IPS-15b (cell line): ENCODE results near the gene CHID1.

Experiments used
- H3K27me3 ChIP-seq: one replicate; pipeline ENCODE4 v1.6.1; 2013; ENCODE audit warnings: low read length; ENCODE audit not compliant: control insufficient read depth, insufficient read depth
- H3K36me3 ChIP-seq: one replicate; pipeline ENCODE4 v1.6.1; 2013; ENCODE audit warnings: low read length; ENCODE audit not compliant: control insufficient read depth, insufficient read depth
- H3K4me1 ChIP-seq: one replicate; pipeline ENCODE4 v1.6.1; 2013; ENCODE audit warnings: mild to moderate bottlenecking, low read length; ENCODE audit not compliant: control insufficient read depth, insufficient read depth
- H3K4me3 ChIP-seq: one replicate; pipeline ENCODE4 v1.5.1; 2013; ENCODE audit warnings: low read depth, low read length
- H3K9ac ChIP-seq: one replicate; pipeline ENCODE4 v1.6.1; 2013; ENCODE audit warnings: low read depth, mild to moderate bottlenecking, low read length
- H3K9me3 ChIP-seq: one replicate; pipeline ENCODE4 v1.6.1; 2013; ENCODE audit warnings: mild to moderate bottlenecking, low read length; ENCODE audit not compliant: control insufficient read depth, insufficient read depth

Gene CHID1

DNA sequence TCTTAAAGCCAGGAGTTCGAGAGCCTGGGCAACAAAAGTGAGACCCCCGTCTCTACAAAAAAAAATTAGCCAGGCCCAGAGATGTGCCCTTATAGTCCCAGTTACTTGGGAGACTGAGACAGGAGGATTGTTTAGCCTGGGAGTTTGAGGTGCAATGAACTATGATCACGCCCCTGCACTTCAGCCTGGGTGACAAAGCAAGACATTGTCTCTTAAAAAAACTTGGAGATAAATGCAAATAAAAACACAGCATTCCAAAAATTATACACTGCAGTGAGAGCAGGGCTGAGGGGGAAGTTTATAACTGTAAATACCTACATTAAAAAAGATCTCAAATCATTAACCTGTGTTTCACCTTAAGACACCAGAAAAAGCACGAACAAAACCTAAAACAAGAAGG lies 37.1 kb upstream of the CHID1 start:
- Histone ChIP-seq H3K36me3 (no peaks in the 10 kb centered on the region), H3K9me3 (no peaks in the 10 kb centered on the region), H3K9ac (no peak overlapping the region), H3K4me3 (no peak overlapping the region), H3K27me3 (no peaks in the 10 kb centered on the region), H3K4me1 (peaks cover 30% of the 10 kb centered on the region)

DNA sequence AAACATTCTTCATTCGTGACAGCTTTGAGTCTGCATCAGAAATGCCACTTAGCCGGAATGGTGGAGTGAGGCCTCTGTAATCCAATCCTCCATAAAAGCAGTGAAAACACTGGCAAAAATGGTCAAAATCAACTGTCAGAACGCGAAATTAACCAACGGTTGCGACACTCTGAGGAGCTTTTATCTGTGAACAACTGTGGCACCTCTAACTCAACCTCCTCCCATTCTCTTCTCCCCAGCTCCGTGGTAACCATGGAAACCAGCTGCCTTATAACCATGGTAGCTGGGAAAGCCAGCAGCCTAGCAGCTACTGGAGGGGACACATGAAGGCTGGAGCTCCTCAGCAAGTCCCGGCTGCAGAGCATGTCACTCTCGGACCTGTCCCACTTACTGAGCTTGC lies 35.4 kb upstream of the CHID1 start:
- H3K27me3 ChIP-seq: no peaks in the 10 kb centered on the region
- peaks cover 34% of the 10 kb centered on the region for H3K4me1 ChIP-seq
- no peaks in the 10 kb centered on the region for H3K9me3 ChIP-seq
- no peak overlapping the region for H3K4me3 ChIP-seq
- H3K9ac ChIP-seq: no peak overlapping the region
- H3K36me3 ChIP-seq: no peaks in the 10 kb centered on the region

DNA sequence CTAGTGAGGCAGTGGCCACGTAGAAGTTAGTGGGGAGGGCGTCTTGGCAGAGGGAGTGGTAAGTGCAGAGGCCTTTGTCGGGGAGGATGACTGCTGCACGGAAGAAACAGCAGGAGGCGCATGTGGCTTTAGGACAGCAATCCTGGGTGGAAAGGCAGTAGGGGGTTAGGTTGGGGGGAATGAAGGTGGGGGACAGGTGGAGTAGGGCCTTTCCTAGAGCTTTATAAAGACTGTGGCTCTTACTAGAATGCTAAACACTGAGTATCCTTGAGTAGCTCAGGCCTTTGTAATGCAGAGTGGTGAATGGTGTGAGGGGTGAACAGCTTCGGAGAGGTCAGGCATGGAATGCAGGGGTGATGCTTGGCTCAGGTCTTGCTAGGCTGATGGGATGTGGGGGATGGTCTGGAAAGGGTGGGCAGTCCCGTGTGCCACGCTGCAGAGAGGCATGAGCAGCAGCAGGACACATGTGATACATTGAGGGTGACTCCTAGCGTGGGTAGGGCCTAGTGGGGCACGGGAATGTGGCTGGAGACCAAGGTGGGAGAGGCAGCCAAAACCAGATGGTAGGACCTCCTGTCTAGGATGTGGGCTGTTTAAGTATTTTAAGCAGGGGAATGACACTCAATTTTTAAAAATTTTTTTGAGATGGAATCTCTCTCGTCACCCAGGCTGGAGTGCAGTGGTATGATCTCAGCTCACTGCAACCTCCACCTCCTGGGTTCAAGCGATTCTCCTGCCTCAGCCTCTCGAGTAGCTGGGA lies 34.3 kb upstream of the CHID1 start:
- peak overlapping the region; percentile 26 for H3K4me3 ChIP-seq
- H3K9me3 ChIP-seq: no peaks in the 10 kb centered on the region
- peaks cover 40% of the 10 kb centered on the region for H3K4me1 ChIP-seq
- H3K36me3 ChIP-seq: no peaks in the 10 kb centered on the region
- no peaks in the 10 kb centered on the region for H3K27me3 ChIP-seq
- H3K9ac ChIP-seq: peak overlapping the region; percentile 38

DNA sequence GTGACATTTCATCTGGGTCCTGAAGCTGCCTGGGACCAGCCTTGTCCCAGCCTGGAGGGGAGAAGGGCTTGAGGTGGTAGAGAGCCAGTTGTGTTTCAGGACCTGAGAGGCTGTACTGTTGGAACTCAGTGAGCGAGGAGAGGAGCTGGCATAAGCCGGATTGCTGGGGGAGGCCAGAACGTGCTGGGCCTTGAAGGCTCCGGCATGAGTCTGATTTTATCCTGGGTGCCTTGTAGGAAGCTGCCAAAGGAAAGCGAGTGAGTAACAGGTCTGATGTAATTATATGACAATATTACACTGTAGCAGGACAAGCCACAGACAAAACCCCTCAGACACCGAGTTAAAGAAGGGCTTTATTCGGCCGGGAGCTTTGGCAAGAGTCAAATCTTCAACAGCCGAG lies 32.2 kb upstream of the CHID1 start:
- no peak overlapping the region for H3K9ac ChIP-seq
- H3K9me3 ChIP-seq: no peaks in the 10 kb centered on the region
- H3K4me1 ChIP-seq: peaks cover 41% of the 10 kb centered on the region
- H3K36me3 ChIP-seq: no peaks in the 10 kb centered on the region
- no peaks in the 10 kb centered on the region for H3K27me3 ChIP-seq
- H3K4me3 ChIP-seq: no peak overlapping the region

DNA sequence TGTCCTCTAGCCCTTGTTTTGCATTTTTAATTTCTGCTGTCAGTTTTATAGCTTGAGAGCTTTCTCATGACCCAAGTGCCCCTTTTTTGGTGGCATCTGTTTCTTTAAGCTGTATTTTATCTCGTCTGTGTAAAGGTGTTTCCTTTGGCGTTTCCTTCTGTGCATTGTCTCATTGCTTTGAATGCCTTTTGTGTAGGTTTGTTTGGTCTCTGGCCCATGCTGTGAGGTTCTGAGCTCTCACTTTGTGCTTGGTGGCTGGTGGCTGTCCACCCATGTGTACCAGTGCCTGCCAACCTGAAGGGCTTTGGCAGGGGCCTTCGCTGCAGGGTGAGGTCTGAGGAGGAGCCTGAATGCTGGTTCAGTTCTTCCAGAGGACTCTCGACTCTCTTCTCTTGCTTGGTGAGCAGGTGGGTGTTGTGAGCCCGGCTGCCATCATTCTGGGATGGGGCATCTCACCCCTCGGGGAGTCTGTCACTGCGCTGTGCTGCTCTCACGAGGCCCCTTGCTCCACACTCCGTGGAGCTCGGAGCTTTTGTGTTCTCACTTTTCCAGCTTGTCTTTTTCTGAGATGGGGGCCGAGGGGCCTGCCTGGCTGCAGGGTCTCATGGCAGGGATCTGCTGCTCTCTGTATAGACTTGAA lies 30.0 kb upstream of the CHID1 start:
- no peaks in the 10 kb centered on the region for H3K36me3 ChIP-seq
- H3K4me1 ChIP-seq: peaks cover 36% of the 10 kb centered on the region
- peak overlapping the region; percentile 20 for H3K9ac ChIP-seq

DNA sequence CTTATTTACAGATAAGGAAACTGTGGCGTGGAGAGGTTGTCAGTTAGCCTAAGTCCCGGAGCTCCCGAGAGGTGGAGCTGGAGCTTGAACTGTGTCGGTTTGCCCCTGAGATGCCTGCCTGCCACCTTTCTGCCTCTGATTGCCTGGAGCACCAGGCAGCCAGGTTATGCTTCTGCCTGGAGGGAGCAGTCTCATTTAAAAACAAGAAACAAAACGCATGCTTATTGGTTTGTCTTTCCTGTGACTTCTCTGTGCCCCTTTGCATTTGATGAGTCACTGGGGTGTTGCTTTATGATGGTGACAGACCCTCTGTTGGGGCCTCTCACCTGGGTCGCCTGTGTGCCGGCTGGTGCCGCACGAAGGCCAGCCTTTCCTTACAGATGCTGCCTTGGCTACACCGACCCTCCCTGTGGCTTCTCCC lies 27.2 kb upstream of the CHID1 start:
- Histone ChIP-seq H3K27me3 (no peaks in the 10 kb centered on the region), H3K9me3 (no peaks in the 10 kb centered on the region), H3K36me3 (no peaks in the 10 kb centered on the region), H3K4me3 (no peak overlapping the region), H3K9ac (no peak overlapping the region), H3K4me1 (peaks cover 34% of the 10 kb centered on the region)

More for the DNA sequence above, 30.0 kb upstream of the CHID1 start:
- Histone ChIP-seq H3K27me3 (no peaks in the 10 kb centered on the region), H3K9me3 (no peaks in the 10 kb centered on the region), H3K4me3 (no peak overlapping the region)

DNA sequence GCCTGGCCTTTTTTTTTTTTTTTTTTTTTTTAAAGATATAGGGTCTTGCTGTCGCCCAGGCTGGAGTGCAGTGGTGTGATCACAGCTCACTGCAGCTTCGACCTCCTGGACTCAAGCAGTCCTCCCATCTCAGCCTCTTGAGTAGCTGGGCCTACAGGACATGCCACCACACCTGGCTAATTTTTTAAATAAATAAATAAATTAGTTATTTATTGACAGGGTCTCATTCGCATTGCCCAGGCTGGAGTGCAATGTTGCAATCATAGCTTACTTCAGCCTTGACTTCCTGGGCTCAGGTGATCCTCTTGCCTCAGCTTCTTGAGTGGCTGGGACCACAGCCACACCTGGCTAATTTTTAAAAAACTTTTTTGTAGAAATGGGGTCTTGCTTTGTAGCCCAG lies 25.6 kb upstream of the CHID1 start:
- Histone ChIP-seq H3K27me3 (no peaks in the 10 kb centered on the region), H3K9me3 (no peaks in the 10 kb centered on the region), H3K36me3 (no peaks in the 10 kb centered on the region), H3K4me3 (no peak overlapping the region), H3K4me1 (peaks cover 34% of the 10 kb centered on the region), H3K9ac (no peak overlapping the region)

DNA sequence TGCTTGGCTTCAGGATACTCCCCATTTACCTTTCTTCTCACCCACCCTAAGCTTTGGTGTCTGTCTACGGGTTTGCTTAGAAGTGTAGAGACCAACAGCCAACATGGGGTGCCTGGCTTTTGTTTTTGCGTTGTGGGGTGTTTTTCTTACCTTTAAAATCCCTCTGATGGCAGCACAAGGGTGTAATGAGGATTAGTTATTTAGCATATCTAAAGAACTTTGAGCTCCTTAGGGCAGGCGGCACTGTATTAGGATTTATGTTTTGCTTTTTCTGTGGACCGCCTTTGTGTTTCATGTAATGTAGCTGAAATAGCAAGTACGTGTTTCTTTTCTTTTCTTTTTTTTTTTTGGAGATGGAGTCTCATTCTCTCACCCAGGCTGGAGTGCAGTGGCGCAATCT lies 23.9 kb upstream of the CHID1 start:
- peak overlapping the region; percentile 47 for H3K9ac ChIP-seq
- peak overlapping the region; percentile 23 for H3K4me3 ChIP-seq
- no peaks in the 10 kb centered on the region for H3K27me3 ChIP-seq
- H3K36me3 ChIP-seq: no peaks in the 10 kb centered on the region
- H3K9me3 ChIP-seq: no peaks in the 10 kb centered on the region
- peaks cover 30% of the 10 kb centered on the region for H3K4me1 ChIP-seq

DNA sequence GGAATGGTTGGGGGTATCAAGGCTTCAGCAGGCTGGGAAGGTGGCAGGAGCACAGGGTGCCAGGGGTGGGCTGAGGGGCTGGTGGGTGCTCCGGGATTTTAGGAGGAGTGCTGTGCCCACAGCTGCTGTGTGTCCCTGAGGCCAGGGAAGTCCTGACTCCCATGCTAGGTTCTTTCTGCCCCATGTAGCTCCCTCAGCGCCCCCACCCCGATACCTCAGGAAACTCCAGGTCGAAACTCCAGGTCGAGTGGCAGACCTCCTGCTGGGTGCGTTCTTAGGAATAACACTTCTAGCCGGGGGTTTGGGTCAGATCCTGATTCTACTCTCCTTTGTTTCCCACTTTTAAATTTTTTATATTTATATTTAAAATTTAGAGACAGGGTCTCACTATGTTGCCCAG lies 23.3 kb upstream of the CHID1 start:
- peak overlapping the region; percentile 19 for H3K4me3 ChIP-seq
- peak overlapping the region; percentile 48 for H3K9ac ChIP-seq
- no peaks in the 10 kb centered on the region for H3K36me3 ChIP-seq
- H3K27me3 ChIP-seq: no peaks in the 10 kb centered on the region
- peaks cover 30% of the 10 kb centered on the region for H3K4me1 ChIP-seq
- H3K9me3 ChIP-seq: no peaks in the 10 kb centered on the region

DNA sequence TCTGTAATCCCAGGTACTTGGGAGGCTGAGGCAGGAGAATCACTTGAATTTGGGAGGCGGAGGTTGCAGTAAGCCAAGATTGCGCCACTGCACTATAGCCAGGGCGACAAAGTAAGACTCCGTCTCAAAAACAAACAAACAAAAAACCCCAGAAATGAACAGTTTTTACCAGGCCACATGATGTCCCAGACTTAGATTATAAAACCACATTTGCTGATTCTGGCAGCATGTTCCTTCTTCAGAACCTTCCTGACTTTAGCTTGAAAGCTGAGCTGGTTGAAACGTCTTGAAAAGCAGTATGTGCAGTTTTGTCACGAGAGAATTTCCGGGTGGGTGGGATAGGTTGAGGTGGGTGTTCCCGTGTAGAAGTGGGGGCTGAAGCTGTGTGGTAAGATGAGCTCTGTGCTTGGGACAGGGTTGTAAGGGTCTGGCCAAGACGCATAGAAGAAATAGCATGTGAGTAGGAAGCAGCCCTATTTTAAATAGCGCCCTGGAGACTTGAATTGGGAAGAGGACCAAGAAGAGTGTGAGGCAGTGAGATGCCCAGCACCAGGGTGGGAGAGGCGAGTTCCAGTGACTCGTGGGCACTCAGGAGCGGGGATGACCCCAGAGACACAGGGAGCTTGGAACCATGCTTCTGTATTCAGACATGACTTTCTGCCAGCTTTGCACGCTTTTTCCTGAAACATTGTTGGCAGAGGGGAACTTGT lies 22.7 kb upstream of the CHID1 start:
- Histone ChIP-seq H3K36me3 (no peaks in the 10 kb centered on the region), H3K9me3 (no peaks in the 10 kb centered on the region), H3K4me3 (peak overlapping the region; percentile 19), H3K9ac (peak overlapping the region; percentile 48), H3K4me1 (peaks cover 30% of the 10 kb centered on the region), H3K27me3 (no peaks in the 10 kb centered on the region)

DNA sequence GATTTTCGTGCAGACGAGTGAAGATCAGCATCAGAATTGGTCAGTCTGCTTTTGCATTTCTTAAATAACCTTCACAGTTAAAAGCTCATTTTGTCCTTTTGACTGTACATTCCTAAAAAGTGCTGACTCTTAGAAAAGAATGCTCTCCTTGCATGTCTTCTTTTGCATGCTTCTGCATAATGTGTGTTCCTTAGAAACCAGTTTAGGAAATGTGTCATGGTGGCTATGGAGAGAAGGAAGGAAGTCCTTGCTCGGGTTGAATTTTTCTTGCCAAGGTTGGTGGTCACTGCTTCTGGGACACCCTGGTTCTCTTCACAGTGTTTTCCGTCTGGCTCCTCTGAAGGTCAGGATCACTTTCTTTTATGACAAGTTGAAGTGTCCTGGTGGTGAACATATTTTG lies 21.8 kb upstream of the CHID1 start:
- Histone ChIP-seq H3K27me3 (no peaks in the 10 kb centered on the region), H3K36me3 (no peaks in the 10 kb centered on the region), H3K9me3 (no peaks in the 10 kb centered on the region), H3K9ac (no peak overlapping the region), H3K4me3 (no peak overlapping the region), H3K4me1 (peaks cover 27% of the 10 kb centered on the region)

DNA sequence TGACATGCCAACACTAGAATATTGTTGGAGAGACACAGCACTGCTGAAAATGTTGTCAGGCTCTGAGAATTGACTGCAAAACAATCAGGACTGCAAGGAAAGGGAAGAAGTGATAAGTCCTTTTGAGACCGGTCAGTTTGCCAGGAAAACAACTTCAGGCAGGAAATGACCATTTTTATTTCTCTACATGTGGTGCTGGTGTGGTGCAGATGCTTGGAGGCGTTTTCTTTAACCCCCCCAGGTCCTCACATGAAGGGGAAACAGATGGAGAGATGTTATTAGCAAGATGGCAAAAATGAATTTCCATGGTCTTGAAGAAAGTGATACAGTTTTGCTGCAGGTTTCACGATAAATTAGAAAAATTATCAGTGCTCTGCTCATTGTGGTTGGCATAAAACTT lies 20.8 kb upstream of the CHID1 start:
- Histone ChIP-seq H3K4me3 (no peak overlapping the region), H3K9ac (no peak overlapping the region)

More for the DNA sequence above, 20.8 kb upstream of the CHID1 start:
- no peaks in the 10 kb centered on the region for H3K36me3 ChIP-seq
- no peaks in the 10 kb centered on the region for H3K9me3 ChIP-seq
- H3K27me3 ChIP-seq: no peaks in the 10 kb centered on the region
- peaks cover 27% of the 10 kb centered on the region for H3K4me1 ChIP-seq
